Osteocyte (in vitro differentiated cells): ENCODE results near the gene C14orf180. TPM values are rescaled to one million over a fixed set of nuclear protein-coding genes. Genes with fewer than 3 reads are reported as not detected.
A peak's percentile ranks its signal among the peaks of the same experiment; 100 is the strongest.

ENCODE experiments used
- DNase-seq: peaks from one replicate; pipeline ENCODE4 v3.0.0; 2021; ENCODE audit warnings: mixed read lengths; ENCODE audit not compliant: unreplicated experiment; ENCODE audit errors: extremely low spot score
- H3K27ac Mint-ChIP-seq: one replicate; pipeline ENCODE4 v1.8.0; 2021; ENCODE audit warnings: mild to moderate bottlenecking, mixed read lengths; ENCODE audit not compliant: unreplicated experiment
- H3K27me3 Mint-ChIP-seq: one replicate; pipeline ENCODE4 v1.8.0; 2021; ENCODE audit warnings: mixed read lengths; ENCODE audit not compliant: unreplicated experiment
- H3K36me3 Mint-ChIP-seq: one replicate; pipeline ENCODE4 v1.8.0; 2021; ENCODE audit warnings: mixed read lengths; ENCODE audit not compliant: unreplicated experiment
- H3K4me1 Mint-ChIP-seq: one replicate; pipeline ENCODE4 v1.8.0; 2021; ENCODE audit warnings: mixed read lengths; ENCODE audit not compliant: unreplicated experiment
- H3K4me3 Mint-ChIP-seq: one replicate; pipeline ENCODE4 v1.8.0; 2021; ENCODE audit warnings: mild to moderate bottlenecking, moderate library complexity, mixed read lengths; ENCODE audit not compliant: unreplicated experiment
- H3K9me3 Mint-ChIP-seq: one replicate; pipeline ENCODE4 v1.8.0; 2021; ENCODE audit warnings: mixed read lengths; ENCODE audit not compliant: unreplicated experiment
- total RNA-seq: library from RNA; stranded (reverse); gene quantifications from 2 replicates; pipeline ENCODE4 v1.2.1, GENCODE V29; 2021
- TF ChIP-seq, protein P1 (sequence below): fragments of 200-600 bp; sonication (generic); IDR thresholded peaks from 2 replicates; pipeline ENCODE4 v1.5.0; 2021; ENCODE audit warnings: antibody characterized with exemption, mild to moderate bottlenecking, moderate library complexity

Gene C14orf180
- total RNA-seq, 1 donor from 2014 or later, result not detected

DNA sequence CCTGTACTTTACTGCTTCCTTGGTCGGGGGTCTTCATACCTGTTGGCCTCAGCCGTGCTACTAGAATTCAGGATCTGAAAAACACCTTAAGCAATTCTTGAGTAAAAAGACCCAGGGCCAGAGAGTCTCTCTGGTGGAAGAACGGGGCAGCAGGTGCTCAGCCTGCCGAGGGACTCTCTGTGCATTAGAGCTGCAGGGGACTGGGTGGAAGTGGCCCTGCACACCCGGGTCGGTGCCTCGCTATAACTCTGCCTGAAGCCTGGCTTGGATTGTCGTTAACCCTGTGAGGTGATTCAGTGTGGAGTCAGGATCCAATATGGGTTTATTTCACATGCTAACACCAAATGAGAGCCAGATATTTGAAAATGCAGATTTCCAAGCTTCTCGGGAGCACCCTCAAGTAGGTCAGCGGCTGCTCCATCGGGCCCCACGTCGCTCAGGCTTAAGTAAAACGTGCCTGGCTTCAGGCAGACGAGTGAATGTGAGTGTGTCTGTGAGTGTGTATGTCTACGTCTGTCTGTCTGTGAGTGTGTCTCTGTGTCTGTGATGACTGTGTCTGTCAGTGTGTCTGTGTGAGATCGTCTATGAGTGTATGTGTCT lies 35.1 kb upstream of the C14orf180 start:
- Mint-ChIP-seq H3K27me3 (peaks cover 22% of the 10 kb centered on the region), H3K4me1 (no peaks in the 10 kb centered on the region), H3K9me3 (no peaks in the 10 kb centered on the region), H3K4me3 (no peak overlapping the region), H3K36me3 (no peaks in the 10 kb centered on the region), H3K27ac (no peak overlapping the region)
- TF ChIP-seq, protein P1, sequence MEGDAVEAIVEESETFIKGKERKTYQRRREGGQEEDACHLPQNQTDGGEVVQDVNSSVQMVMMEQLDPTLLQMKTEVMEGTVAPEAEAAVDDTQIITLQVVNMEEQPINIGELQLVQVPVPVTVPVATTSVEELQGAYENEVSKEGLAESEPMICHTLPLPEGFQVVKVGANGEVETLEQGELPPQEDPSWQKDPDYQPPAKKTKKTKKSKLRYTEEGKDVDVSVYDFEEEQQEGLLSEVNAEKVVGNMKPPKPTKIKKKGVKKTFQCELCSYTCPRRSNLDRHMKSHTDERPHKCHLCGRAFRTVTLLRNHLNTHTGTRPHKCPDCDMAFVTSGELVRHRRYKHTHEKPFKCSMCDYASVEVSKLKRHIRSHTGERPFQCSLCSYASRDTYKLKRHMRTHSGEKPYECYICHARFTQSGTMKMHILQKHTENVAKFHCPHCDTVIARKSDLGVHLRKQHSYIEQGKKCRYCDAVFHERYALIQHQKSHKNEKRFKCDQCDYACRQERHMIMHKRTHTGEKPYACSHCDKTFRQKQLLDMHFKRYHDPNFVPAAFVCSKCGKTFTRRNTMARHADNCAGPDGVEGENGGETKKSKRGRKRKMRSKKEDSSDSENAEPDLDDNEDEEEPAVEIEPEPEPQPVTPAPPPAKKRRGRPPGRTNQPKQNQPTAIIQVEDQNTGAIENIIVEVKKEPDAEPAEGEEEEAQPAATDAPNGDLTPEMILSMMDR, result no peak
- no peak for DNase-seq

DNA sequence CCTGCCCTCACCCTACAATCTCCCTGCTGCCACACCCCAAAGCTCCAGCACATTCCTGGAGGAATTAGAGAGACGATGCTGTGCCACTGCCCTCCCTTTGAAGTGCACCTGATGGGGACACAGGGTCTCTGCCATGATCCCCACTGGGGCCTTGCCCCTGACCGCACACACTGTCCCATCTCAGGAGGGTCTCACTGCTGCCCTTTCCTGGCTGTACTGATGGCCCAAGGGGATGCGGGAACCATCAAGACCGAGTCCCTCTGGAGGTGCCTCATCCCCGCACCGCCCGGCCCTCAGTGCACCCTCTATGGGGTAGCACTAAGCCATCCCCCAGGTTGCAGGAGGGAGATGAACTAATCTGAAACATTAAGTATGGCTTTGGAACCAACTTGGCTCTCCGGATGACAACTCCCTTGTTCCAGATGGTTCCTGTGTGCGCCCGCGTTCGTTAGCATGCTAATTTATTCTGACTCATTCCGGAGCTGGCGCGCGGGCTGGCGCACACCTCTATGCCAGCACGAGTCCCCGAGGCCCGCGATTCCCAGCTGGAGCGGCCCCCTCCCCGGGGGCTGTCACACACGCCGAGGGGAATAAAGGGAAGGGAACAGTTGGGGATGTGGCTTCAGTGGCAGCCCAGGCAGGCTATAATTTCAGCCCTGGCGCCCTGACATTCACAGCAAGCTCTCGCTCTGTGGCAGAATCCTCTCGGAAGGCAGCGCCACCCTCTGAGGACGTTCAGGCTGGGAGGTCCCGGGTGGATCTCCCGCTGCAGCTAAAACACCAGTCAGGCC lies 34.2 kb upstream of the C14orf180 start:
- Mint-ChIP-seq H3K4me3 (no peak overlapping the region), H3K27ac (no peak overlapping the region), H3K36me3 (no peaks in the 10 kb centered on the region), H3K4me1 (no peaks in the 10 kb centered on the region), H3K27me3 (peaks cover 22% of the 10 kb centered on the region), H3K9me3 (no peaks in the 10 kb centered on the region)
- DNase-seq, result no peak
- TF ChIP-seq, protein P1, result no peak

DNA sequence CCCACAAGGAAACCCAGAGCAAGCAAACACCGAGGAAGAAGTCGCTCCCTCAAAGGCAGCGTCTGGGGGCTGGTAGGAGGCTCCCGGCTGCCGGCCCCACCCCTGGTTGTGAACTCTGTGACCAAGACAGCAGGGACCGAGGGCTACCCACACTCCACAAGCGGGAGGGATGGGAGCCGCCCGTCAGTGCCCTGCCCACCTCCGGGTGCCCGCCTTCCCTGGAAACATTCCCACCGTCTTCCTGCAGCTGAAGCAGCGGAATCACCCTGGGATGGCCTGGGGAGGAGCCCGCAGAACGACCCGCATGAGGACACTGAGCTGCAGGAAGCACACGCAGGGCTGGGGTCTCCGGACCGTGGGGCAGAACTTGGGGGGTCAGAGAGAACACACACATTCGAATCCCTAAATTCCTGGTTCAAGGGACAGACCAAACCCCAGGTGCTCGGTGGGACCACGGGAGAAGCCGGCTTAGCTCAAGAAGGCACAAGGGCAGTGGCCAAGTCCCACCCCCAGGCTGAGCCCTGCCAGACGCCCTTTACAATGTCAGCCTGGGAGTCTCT lies 33.5 kb upstream of the C14orf180 start:
- H3K27me3 Mint-ChIP-seq, result peaks cover 22% of the 10 kb centered on the region
- no peaks in the 10 kb centered on the region for H3K9me3 Mint-ChIP-seq
- peak; percentile 71 for DNase-seq
- H3K36me3 Mint-ChIP-seq, result no peaks in the 10 kb centered on the region
- H3K4me3 Mint-ChIP-seq, result no peak overlapping the region
- TF ChIP-seq, protein P1, result no peak
- H3K4me1 Mint-ChIP-seq, result no peaks in the 10 kb centered on the region
- no peak overlapping the region for H3K27ac Mint-ChIP-seq

DNA sequence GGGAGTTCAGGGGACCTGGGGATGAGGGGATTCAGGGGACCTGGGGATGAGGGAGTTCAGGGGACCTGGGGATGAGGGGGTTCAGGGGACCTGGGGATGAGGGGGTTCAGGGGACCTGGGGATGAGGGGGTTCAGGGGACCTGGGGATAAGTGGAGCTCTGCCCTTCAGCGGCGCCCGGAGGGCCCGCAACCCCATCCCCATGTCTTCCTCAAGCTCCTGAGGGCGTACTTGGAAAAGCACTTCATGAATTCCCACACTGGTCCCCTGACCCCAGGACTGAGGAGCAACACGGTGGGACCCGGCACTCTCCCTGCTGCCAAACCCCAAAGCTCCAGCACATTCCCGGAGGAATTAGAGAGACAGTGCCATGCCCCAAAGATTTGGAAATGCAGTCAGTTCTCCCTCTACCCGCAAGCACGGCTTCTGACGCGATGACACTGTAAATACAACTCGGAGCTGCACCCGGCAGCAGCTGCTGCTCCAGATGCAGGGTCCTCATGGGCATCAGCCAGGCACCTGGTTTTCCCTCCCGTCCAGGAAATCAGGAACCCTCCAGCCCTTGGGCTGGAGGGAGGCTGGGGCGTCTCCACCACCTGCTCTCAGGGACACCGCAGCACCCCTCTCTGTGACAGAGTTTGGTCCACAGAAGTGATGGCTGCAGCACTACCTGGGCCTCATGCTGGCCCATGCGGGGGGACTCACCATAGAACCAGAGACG lies 32.8 kb upstream of the C14orf180 start:
- no peak overlapping the region for H3K27ac Mint-ChIP-seq
- TF ChIP-seq, protein P1, result no peak
- peak; percentile 80 for DNase-seq
- no peaks in the 10 kb centered on the region for H3K4me1 Mint-ChIP-seq
- H3K36me3 Mint-ChIP-seq, result no peaks in the 10 kb centered on the region
- no peaks in the 10 kb centered on the region for H3K9me3 Mint-ChIP-seq
- peaks cover 19% of the 10 kb centered on the region for H3K27me3 Mint-ChIP-seq
- H3K4me3 Mint-ChIP-seq, result no peak overlapping the region
